ENCODE data around the gene ROPN1B.
A peak's percentile ranks its signal among the peaks of the same experiment; 100 is the strongest.
"Not testable (repeated sequence)": the region's sequence is repeated elsewhere in the genome, so short reads cannot be mapped to it uniquely, and the experiment has no call there.

The ROPN1B gene

GRCh38 chr3:125968701-125969592 lies at the start of gene ROPN1B:
ROPN1B (plus strand) TSS chr3:125969178; CDS start chr3:125972055, 2,877 bp downstream.
- not testable (repeated sequence) for DNase-seq (ENCODE audit: low read depth)

GRCh38 chr3:125920191-125920590 lies 48.8 kb upstream of the ROPN1B start:
- DNase-seq (ENCODE audit: low read depth) = not testable (repeated sequence)

GRCh38 chr3:125920751-125921279 lies 48.2 kb upstream of the ROPN1B start:
- DNase-seq (ENCODE audit: low read depth) = not testable (repeated sequence)

GRCh38 chr3:125921712-125922111 lies 47.3 kb upstream of the ROPN1B start:
- DNase-seq (ENCODE audit: low read depth) = peak; percentile 36

GRCh38 chr3:125923324-125924115 lies 45.5 kb upstream of the ROPN1B start:
- not testable (repeated sequence) for DNase-seq (ENCODE audit: low read depth)

GRCh38 chr3:125924276-125924675 lies 44.7 kb upstream of the ROPN1B start:
- DNase-seq (ENCODE audit: low read depth) = not testable (repeated sequence)

GRCh38 chr3:125925727-125926126 lies 43.3 kb upstream of the ROPN1B start:
- not testable (repeated sequence) for DNase-seq (ENCODE audit: low read depth)

GRCh38 chr3:125928771-125929545 lies 40.0 kb upstream of the ROPN1B start:
- peak; percentile 60 for DNase-seq (ENCODE audit: low read depth)

- not testable (repeated sequence) for DNase-seq (ENCODE audit: low read depth)
Measured at GRCh38 chr3:125929765-125930164, 39.2 kb upstream of the ROPN1B start.

- DNase-seq (ENCODE audit: low read depth) = not testable (repeated sequence)
Measured at GRCh38 chr3:125931355-125931880, 37.6 kb upstream of the ROPN1B start.

GRCh38 chr3:125933397-125934173 lies 35.4 kb upstream of the ROPN1B start:
- not testable (repeated sequence) for DNase-seq (ENCODE audit: low read depth)

GRCh38 chr3:125935252-125935874 lies 33.6 kb upstream of the ROPN1B start:
- DNase-seq (ENCODE audit: low read depth) = not testable (repeated sequence)

- DNase-seq (ENCODE audit: low read depth) = not testable (repeated sequence)
Measured at GRCh38 chr3:125936210-125936815, 32.7 kb upstream of the ROPN1B start.

GRCh38 chr3:125936891-125937290 lies 32.1 kb upstream of the ROPN1B start:
- DNase-seq (ENCODE audit: low read depth) = not testable (repeated sequence)

- not testable (repeated sequence) for DNase-seq (ENCODE audit: low read depth)
Measured at GRCh38 chr3:125947806-125948205, 21.2 kb upstream of the ROPN1B start.

- DNase-seq (ENCODE audit: low read depth) = not testable (repeated sequence)
Measured at GRCh38 chr3:125948901-125949300, 20.1 kb upstream of the ROPN1B start.

- DNase-seq (ENCODE audit: low read depth) = not testable (repeated sequence)
Measured at GRCh38 chr3:125951176-125951575, 17.8 kb upstream of the ROPN1B start.

- not testable (repeated sequence) for DNase-seq (ENCODE audit: low read depth)
Measured at GRCh38 chr3:125957020-125957419, 12.0 kb upstream of the ROPN1B start.

GRCh38 chr3:125957674-125958510 lies 11.1 kb upstream of the ROPN1B start:
- no peak for DNase-seq (ENCODE audit: low read depth)
